Jurkat, Clone E6-1 (cell line): Measurements from ENCODE around the gene ZNF771.

Experiments
- DNase-seq: peaks from one replicate; pipeline ENCODE4 v3.0.0-alpha.2; 2011; ENCODE audit warnings: low read depth, low spot score
- H3K4me3 ChIP-seq: 2 replicates; pipeline ENCODE4 v1.5.1; 2011; ENCODE audit warnings: mild to moderate bottlenecking, low read length, control low read depth, moderate library complexity

Gene ZNF771

GRCh38 chr16:30372725-30373124, 34.7 kb upstream of the ZNF771 start:
- H3K4me3 ChIP-seq = no peak overlapping the region
- DNase-seq = no peak

GRCh38 chr16:30374538-30374937, 32.9 kb upstream of the ZNF771 start, which contains the start of gene MYL11:
Gene MYL11, plus strand, starts transcription at chr16:30374802. Its CDS starts 56 bp downstream, at chr16:30374858.
- no peak within 1 kb of the TSS for H3K4me3 ChIP-seq
- DNase-seq = no peak

- H3K4me3 ChIP-seq = no peak overlapping the region
- no peak for DNase-seq
Observed at GRCh38 chr16:30375864-30376263, 31.5 kb upstream of the ZNF771 start.

- DNase-seq = no peak
- H3K4me3 ChIP-seq = no peak overlapping the region
Observed at GRCh38 chr16:30376461-30376902, 30.9 kb upstream of the ZNF771 start.

GRCh38 chr16:30377050-30377811, 30.2 kb upstream of the ZNF771 start:
- DNase-seq = no peak

GRCh38 chr16:30377812-30378235, 29.6 kb upstream of the ZNF771 start:
- DNase-seq = peak; percentile 88
- H3K4me3 ChIP-seq = peak overlapping the region; percentile 69

More at GRCh38 chr16:30377050-30377811, 30.2 kb upstream of the ZNF771 start:
- H3K4me3 ChIP-seq = peak overlapping the region; percentile 69

GRCh38 chr16:30378236-30379157, 28.9 kb upstream of the ZNF771 start:
- peak; percentile 95 for DNase-seq
- peak overlapping the region; percentile 69 for H3K4me3 ChIP-seq

GRCh38 chr16:30379158-30379783, 28.1 kb upstream of the ZNF771 start:
- DNase-seq = no peak
- H3K4me3 ChIP-seq = peak overlapping the region; percentile 69

- H3K4me3 ChIP-seq = peak overlapping the region; percentile 82
- no peak for DNase-seq
Observed at GRCh38 chr16:30380072-30380802, 27.2 kb upstream of the ZNF771 start.

GRCh38 chr16:30380803-30381208, 26.6 kb upstream of the ZNF771 start:
- DNase-seq = peak; percentile 35
- peak overlapping the region; percentile 82 for H3K4me3 ChIP-seq

- H3K4me3 ChIP-seq = peak overlapping the region; percentile 82
- peak; percentile 77 for DNase-seq
Observed at GRCh38 chr16:30381291-30382041, 25.9 kb upstream of the ZNF771 start.

GRCh38 chr16:30382111-30382881, 25.1 kb upstream of the ZNF771 start, which contains the start of gene SEPTIN1:
Gene SEPTIN1, minus strand, starts transcription at chr16:30382561. Its CDS starts 19 bp downstream, at chr16:30382542.
- H3K4me3 ChIP-seq = peak within 1 kb of the TSS; percentile 82

GRCh38 chr16:30383521-30383920, 23.9 kb upstream of the ZNF771 start:
- DNase-seq = no peak
- peak overlapping the region; percentile 82 for H3K4me3 ChIP-seq

More at GRCh38 chr16:30382111-30382881, 25.1 kb upstream of the ZNF771 start, which contains the start of gene SEPTIN1:
- peak; percentile 89 for DNase-seq

GRCh38 chr16:30394592-30395154, 12.7 kb upstream of the ZNF771 start:
- DNase-seq = no peak

GRCh38 chr16:30395155-30395991, 12.0 kb upstream of the ZNF771 start, which contains the start of gene ZNF48:
Gene ZNF48, plus strand, starts transcription at chr16:30395420. Its CDS starts 375 bp downstream, at chr16:30395795.
- peak within 1 kb of the TSS; percentile 78 for H3K4me3 ChIP-seq
- DNase-seq = no peak

More at GRCh38 chr16:30394592-30395154, 12.7 kb upstream of the ZNF771 start:
- peak overlapping the region; percentile 78 for H3K4me3 ChIP-seq
